GM12878 (cell line): ENCODE measurements around the gene PALLD.

Experiments
- ATF2 ChIP-seq: IDR thresholded peaks from 2 replicates; pipeline ENCODE4 v1.6.1; 2012; ENCODE audit warnings: low read length, inconsistent platforms
- CTCF ChIP-seq, 3 experiments: IDR thresholded peaks in 2 of 3; conservative IDR thresholded peaks in 1 of 3; 2 replicates each; pipeline ENCODE4 v1.5.1; 2011; ENCODE audit warnings: low read depth in 3 of 3, low read length in 3 of 3, mild to moderate bottlenecking in 3 of 3, control low read depth in 2 of 3, moderate library complexity in 2 of 3, inconsistent platforms in 1 of 3, mixed read lengths in 1 of 3; ENCODE audit not compliant: control insufficient read depth in 2 of 3, insufficient read depth in 1 of 3; ENCODE audit errors: extremely low read depth in 1 of 3
- E2F4 ChIP-seq: IDR thresholded peaks from 2 replicates; pipeline ENCODE4 v1.6.1; 2012; ENCODE audit warnings: low read depth, low read length, improper control_type of control experiment
- ESRRA ChIP-seq: IDR thresholded peaks from 2 replicates; pipeline ENCODE4 v1.6.1; 2012; ENCODE audit warnings: mild to moderate bottlenecking, low read length, improper control_type of control experiment
- EZH2 ChIP-seq: IDR thresholded peaks from 2 replicates; pipeline ENCODE4 v1.6.1; 2012; ENCODE audit warnings: low read depth, mild to moderate bottlenecking, control low read depth, inconsistent platforms, low read length, borderline replicate concordance; ENCODE audit not compliant: control insufficient read depth
- NR2C2 ChIP-seq: IDR thresholded peaks from 2 replicates; pipeline ENCODE4 v1.6.1; 2011; ENCODE audit warnings: borderline replicate concordance, low read depth; ENCODE audit not compliant: control insufficient read depth, insufficient read length
- PML ChIP-seq: IDR thresholded peaks from 2 replicates; pipeline ENCODE4 v1.6.1; 2012; ENCODE audit warnings: low read length, inconsistent platforms
- POLR2AphosphoS5 ChIP-seq: IDR thresholded peaks from 2 replicates; pipeline ENCODE4 v1.6.1; 2011; ENCODE audit warnings: mild to moderate bottlenecking, low read length, inconsistent platforms
- TCF7 ChIP-seq: IDR thresholded peaks from 2 replicates; pipeline ENCODE4 v1.6.1; 2014; ENCODE audit warnings: antibody characterized with exemption, borderline replicate concordance
- ZBTB11 ChIP-seq: fragments of 450-650 bp; formaldehyde crosslinking; IDR thresholded peaks from 2 replicates; pipeline ENCODE4 v1.5.0; 2022; ENCODE audit warnings: mild to moderate bottlenecking, missing genetic modification characterization

- TF ChIP-seq CTCF (IDR thresholded peaks at IDR 0.05 in 2 of 3, conservative IDR thresholded peaks at IDR 0.05 in 1 of 3; ENCODE audit: control insufficient read depth in 2 of 3, extremely low read depth in 1 of 3, insufficient read depth in 1 of 3, low read depth in 3 of 3, low read length in 3 of 3) (no peak), TCF7 (no peak), POLR2AphosphoS5 (no peak), NR2C2 (no peak), EZH2 (no peak), ESRRA (no peak), ZBTB11 (CRISPR knock-in tag) (no peak), ATF2 (no peak), E2F4 (no peak), PML (no peak)
Observed at GRCh38 chr4:168860827-168861226, 364.0 kb downstream of the PALLD start.
